GM12878 (cell line): ENCODE data around the gene C1orf35. TPM values are rescaled to one million over a fixed set of nuclear protein-coding genes. Genes with fewer than 3 reads are reported as not detected.

Experiments
- CBFB ChIP-seq: IDR thresholded peaks from 2 replicates; pipeline ENCODE4 v1.6.1; 2016; ENCODE audit warnings: antibody characterized with exemption, low read depth
- CBX5 ChIP-seq: sonication (generic); IDR thresholded peaks from 2 replicates; pipeline ENCODE4 v1.6.1; 2016; ENCODE audit warnings: low read depth, moderate library complexity, mild to moderate bottlenecking, inconsistent platforms
- SREBF1 ChIP-seq: IDR thresholded peaks from 2 replicates; pipeline ENCODE4 v1.6.1; 2012; ENCODE audit warnings: mild to moderate bottlenecking, low read length
- TBL1XR1 ChIP-seq: IDR thresholded peaks from 2 replicates; pipeline ENCODE4 v1.6.1; 2012; ENCODE audit warnings: low read depth, low read length, improper control_type of control experiment
- TCF7 ChIP-seq: IDR thresholded peaks from 2 replicates; pipeline ENCODE4 v1.6.1; 2014; ENCODE audit warnings: antibody characterized with exemption, borderline replicate concordance
- polyA plus RNA-seq, 11 experiments: library from polyadenylated mRNA; depleted of rRNA in 4 of 11; unstranded in 6 of 11; stranded (reverse) in 5 of 11; fragments of >200 nt; fragmentation: Nextera tagmentation in 4 of 11; fragmentation: Illumina TruSeq in 1 of 11; extraction: Ambion mirVana in 4 of 11; extraction: Trizol in 1 of 11; gene quantifications; 1 replicate in 1 of 11; 2 replicates in 10 of 11; pipeline versions ENCODE4 v1.2.1 to v1.2.3, GENCODE V29; 2011 to 2016; ENCODE audit warnings: inconsistent platforms in 2 of 11, missing spikeins in 2 of 11, low read depth in 1 of 11
- total RNA-seq, 4 experiments: library from RNA; depleted of rRNA in 3 of 4; stranded (reverse); fragments of >200 nt in 3 of 4; fragmentation: Illumina TruSeq in 1 of 4; extraction: Trizol in 1 of 4; gene quantifications; 2 replicates each; pipeline versions ENCODE4 v1.2.1 to v1.2.3, GENCODE V29; 2013 to 2021
- TF ChIP-seq, protein P1 (sequence below): fragments of 450-650 bp; formaldehyde crosslinking; IDR thresholded peaks from 2 replicates; pipeline ENCODE4 v1.5.0; 2022; ENCODE audit warnings: mild to moderate bottlenecking, missing genetic modification characterization
- TF ChIP-seq, protein P2 (sequence below): IDR thresholded peaks from 2 replicates; pipeline ENCODE4 v1.6.1; 2011; ENCODE audit warnings: mild to moderate bottlenecking, low read depth, low read length, moderate library complexity; ENCODE audit not compliant: insufficient replicate concordance

Gene C1orf35
- total and polyA plus RNA-seq, 10 of the 15 experiments (the other 5 are each of a cell fraction or from before 2014, with no cell fraction given): 2.5 to 27.0 (median 10.6) TPM

DNA sequence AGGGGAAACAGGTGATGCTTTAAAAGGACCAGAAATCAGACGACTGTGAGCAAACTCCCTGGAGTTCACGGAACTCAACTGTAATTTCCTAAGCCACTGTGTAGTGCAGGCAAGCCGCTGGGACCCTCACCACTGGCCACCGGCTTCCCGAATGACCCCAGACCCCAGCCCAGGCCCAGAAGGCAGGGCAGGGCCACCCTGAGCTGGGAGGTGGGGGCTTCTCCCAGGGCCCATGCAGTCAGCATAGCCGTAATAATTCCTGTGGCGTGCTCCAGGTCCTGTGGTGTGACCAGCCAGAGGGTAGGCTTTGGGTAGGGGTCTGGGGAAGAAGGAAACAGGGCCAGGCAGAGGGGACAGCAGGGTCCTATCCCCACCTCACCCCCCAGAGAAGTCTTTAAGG lies 24.1 kb downstream of the C1orf35 start (continued):
- TF ChIP-seq, protein P1, sequence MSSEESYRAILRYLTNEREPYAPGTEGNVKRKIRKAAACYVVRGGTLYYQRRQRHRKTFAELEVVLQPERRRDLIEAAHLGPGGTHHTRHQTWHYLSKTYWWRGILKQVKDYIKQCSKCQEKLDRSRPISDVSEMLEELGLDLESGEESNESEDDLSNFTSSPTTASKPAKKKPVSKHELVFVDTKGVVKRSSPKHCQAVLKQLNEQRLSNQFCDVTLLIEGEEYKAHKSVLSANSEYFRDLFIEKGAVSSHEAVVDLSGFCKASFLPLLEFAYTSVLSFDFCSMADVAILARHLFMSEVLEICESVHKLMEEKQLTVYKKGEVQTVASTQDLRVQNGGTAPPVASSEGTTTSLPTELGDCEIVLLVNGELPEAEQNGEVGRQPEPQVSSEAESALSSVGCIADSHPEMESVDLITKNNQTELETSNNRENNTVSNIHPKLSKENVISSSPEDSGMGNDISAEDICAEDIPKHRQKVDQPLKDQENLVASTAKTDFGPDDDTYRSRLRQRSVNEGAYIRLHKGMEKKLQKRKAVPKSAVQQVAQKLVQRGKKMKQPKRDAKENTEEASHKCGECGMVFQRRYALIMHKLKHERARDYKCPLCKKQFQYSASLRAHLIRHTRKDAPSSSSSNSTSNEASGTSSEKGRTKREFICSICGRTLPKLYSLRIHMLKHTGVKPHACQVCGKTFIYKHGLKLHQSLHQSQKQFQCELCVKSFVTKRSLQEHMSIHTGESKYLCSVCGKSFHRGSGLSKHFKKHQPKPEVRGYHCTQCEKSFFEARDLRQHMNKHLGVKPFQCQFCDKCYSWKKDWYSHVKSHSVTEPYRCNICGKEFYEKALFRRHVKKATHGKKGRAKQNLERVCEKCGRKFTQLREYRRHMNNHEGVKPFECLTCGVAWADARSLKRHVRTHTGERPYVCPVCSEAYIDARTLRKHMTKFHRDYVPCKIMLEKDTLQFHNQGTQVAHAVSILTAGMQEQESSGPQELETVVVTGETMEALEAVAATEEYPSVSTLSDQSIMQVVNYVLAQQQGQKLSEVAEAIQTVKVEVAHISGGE (CRISPR knock-in tag): no peak
- TF ChIP-seq, protein P2, sequence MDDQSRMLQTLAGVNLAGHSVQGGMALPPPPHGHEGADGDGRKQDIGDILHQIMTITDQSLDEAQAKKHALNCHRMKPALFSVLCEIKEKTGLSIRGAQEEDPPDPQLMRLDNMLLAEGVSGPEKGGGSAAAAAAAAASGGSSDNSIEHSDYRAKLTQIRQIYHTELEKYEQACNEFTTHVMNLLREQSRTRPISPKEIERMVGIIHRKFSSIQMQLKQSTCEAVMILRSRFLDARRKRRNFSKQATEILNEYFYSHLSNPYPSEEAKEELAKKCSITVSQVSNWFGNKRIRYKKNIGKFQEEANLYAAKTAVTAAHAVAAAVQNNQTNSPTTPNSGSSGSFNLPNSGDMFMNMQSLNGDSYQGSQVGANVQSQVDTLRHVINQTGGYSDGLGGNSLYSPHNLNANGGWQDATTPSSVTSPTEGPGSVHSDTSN: no peak
- TF ChIP-seq CBX5 (no peak), TBL1XR1 (no peak), SREBF1 (no peak), CBFB (no peak), TCF7 (no peak)
